Osteoblast (primary cell): ENCODE results near the gene FAM120B. TPM values are rescaled to one million over a fixed set of nuclear protein-coding genes. Genes with fewer than 3 reads are reported as not detected.

Experiments used
- DNase-seq: peaks from one replicate; pipeline ENCODE4 v3.0.0; 2011; ENCODE audit warnings: low spot score, mixed read lengths; ENCODE audit not compliant: insufficient read length; ENCODE audit errors: missing footprints
- H2AFZ ChIP-seq: 2 replicates; pipeline ENCODE4 v1.6.0; 2011; ENCODE audit warnings: mild to moderate bottlenecking, low read length
- H3K27ac ChIP-seq: 2 replicates; pipeline ENCODE4 v1.5.1; 2011; ENCODE audit warnings: mild to moderate bottlenecking, low read depth, low read length, moderate library complexity
- H3K27me3 ChIP-seq: 2 replicates; pipeline ENCODE4 v1.6.0; 2012; ENCODE audit warnings: mild to moderate bottlenecking, control low read depth, inconsistent platforms, low read length, moderate library complexity; ENCODE audit not compliant: insufficient read depth
- H3K36me3 ChIP-seq: 2 replicates; pipeline ENCODE4 v1.5.1; 2011; ENCODE audit warnings: mild to moderate bottlenecking, low read length, control low read depth, moderate library complexity; ENCODE audit not compliant: insufficient read depth
- H3K4me1 ChIP-seq: 2 replicates; pipeline ENCODE4 v1.5.1; 2011; ENCODE audit warnings: mild to moderate bottlenecking, low read length, control low read depth, moderate library complexity; ENCODE audit not compliant: insufficient read depth
- H3K4me2 ChIP-seq: 2 replicates; pipeline ENCODE4 v1.6.0; 2011; ENCODE audit warnings: mild to moderate bottlenecking, low read length; ENCODE audit not compliant: insufficient read depth
- H3K4me3 ChIP-seq: fragments of 200-600 bp; sonication (generic); 3 replicates; pipeline ENCODE4 v1.5.1; 2012; ENCODE audit warnings: mild to moderate bottlenecking, low read length, inconsistent platforms; ENCODE audit not compliant: insufficient read depth
- H3K79me2 ChIP-seq: 2 replicates; pipeline ENCODE4 v1.6.0; 2012; ENCODE audit warnings: mild to moderate bottlenecking, low read length, control low read depth, inconsistent platforms; ENCODE audit not compliant: insufficient read depth
- H3K9me3 ChIP-seq: 2 replicates; pipeline ENCODE4 v1.5.1; 2011; ENCODE audit warnings: low read depth, low read length, control low read depth
- H4K20me1 ChIP-seq: 2 replicates; pipeline ENCODE4 v1.6.0; 2012; ENCODE audit warnings: mild to moderate bottlenecking, low read length, control low read depth; ENCODE audit not compliant: insufficient read depth
- CTCF ChIP-seq: IDR thresholded peaks from 2 replicates; pipeline ENCODE4 v1.5.1; 2011; ENCODE audit warnings: mild to moderate bottlenecking, low read depth, low read length, moderate library complexity; ENCODE audit errors: extremely low read depth
- total RNA-seq: library from RNA; depleted of rRNA; stranded (reverse); fragments of >200 nt; gene quantifications from 2 replicates; pipeline ENCODE4 v1.2.3, GENCODE V29; 2012

FAM120B gene
- total RNA-seq, 1 donor: 13.4 TPM

- Histone ChIP-seq H3K9me3 (no peaks in the 10 kb centered on the region), H3K79me2 (no peaks in the 10 kb centered on the region), H4K20me1 (peaks cover 3% of the 10 kb centered on the region), H3K4me1 (no peaks in the 10 kb centered on the region), H2AFZ (no peak overlapping the region), H3K27ac (no peak overlapping the region), H3K4me3 (no peak overlapping the region), H3K4me2 (no peak overlapping the region), H3K27me3 (no peaks in the 10 kb centered on the region), H3K36me3 (peaks cover 19% of the 10 kb centered on the region)
- no peak for DNase-seq
- TF ChIP-seq CTCF: no peak
Measured at GRCh38 chr6:170367241-170367640, 60.7 kb downstream of the FAM120B start.

- H3K36me3 ChIP-seq: peaks cover 12% of the 10 kb centered on the region
- peaks cover 3% of the 10 kb centered on the region for H4K20me1 ChIP-seq
- H3K27ac ChIP-seq: no peak overlapping the region
- no peaks in the 10 kb centered on the region for H3K79me2 ChIP-seq
- no peaks in the 10 kb centered on the region for H3K4me1 ChIP-seq
- no peak overlapping the region for H2AFZ ChIP-seq
- TF ChIP-seq CTCF: no peak
- DNase-seq: no peak
- H3K9me3 ChIP-seq: no peaks in the 10 kb centered on the region
- no peaks in the 10 kb centered on the region for H3K27me3 ChIP-seq
- H3K4me3 ChIP-seq: no peak overlapping the region
- H3K4me2 ChIP-seq: no peak overlapping the region
Measured at GRCh38 chr6:170368544-170368943, 62.0 kb downstream of the FAM120B start.

GRCh38 chr6:170369403-170369802, 62.8 kb downstream of the FAM120B start:
- DNase-seq: no peak

GRCh38 chr6:170370416-170370815, 63.9 kb downstream of the FAM120B start:
- H3K27me3 ChIP-seq: no peaks in the 10 kb centered on the region
- DNase-seq: no peak
- no peaks in the 10 kb centered on the region for H3K79me2 ChIP-seq
- no peak overlapping the region for H3K4me2 ChIP-seq
- no peak overlapping the region for H2AFZ ChIP-seq
- TF ChIP-seq CTCF: no peak
- H3K9me3 ChIP-seq: no peaks in the 10 kb centered on the region
- peaks cover 12% of the 10 kb centered on the region for H3K36me3 ChIP-seq
- no peak overlapping the region for H3K27ac ChIP-seq
- no peak overlapping the region for H3K4me3 ChIP-seq
- H3K4me1 ChIP-seq: no peaks in the 10 kb centered on the region
- peaks cover under 1% of the 10 kb centered on the region for H4K20me1 ChIP-seq

More at GRCh38 chr6:170369403-170369802, 62.8 kb downstream of the FAM120B start:
- no peak for TF ChIP-seq CTCF
- H3K4me1 ChIP-seq: no peaks in the 10 kb centered on the region
- H3K9me3 ChIP-seq: no peaks in the 10 kb centered on the region
- H3K4me2 ChIP-seq: no peak overlapping the region
- no peaks in the 10 kb centered on the region for H3K27me3 ChIP-seq
- no peak overlapping the region for H3K4me3 ChIP-seq
- peaks cover 3% of the 10 kb centered on the region for H4K20me1 ChIP-seq
- H3K36me3 ChIP-seq: peaks cover 12% of the 10 kb centered on the region
- H3K27ac ChIP-seq: no peak overlapping the region
- no peaks in the 10 kb centered on the region for H3K79me2 ChIP-seq
- no peak overlapping the region for H2AFZ ChIP-seq
